ENCODE data around the gene MYOZ3.

DNA sequence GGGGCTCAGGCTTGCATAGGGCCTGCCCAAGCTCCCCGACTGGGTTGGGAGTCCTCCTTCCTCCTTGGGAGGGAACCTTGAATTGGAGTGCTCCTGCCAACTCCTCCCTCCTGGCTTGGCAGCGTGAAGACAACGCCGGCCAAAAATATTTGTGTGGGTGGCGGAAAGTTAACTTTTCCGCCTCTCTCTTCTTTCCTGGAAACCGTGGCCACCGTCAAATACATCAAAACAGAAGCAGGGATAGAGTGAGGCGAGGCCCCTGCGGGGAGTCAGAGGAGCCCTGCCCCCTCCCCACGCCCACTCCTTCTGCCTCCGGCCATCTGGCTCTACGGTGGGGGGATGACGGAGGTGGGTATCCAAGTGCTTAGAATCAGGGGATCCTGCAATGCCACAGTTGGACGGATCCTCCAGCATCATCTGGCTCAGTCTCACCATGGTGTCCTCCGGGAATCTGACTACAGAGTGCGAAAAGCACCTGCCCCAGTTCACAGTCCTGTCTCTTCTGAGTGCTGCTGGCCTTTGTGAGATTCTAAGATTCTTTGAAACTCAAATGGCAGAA, 45.8 kb upstream of the MYOZ3 start:
- TF ChIP-seq EZH2 (IDR thresholded peaks at IDR 0.05; ENCODE audit: borderline replicate concordance, low read depth, low read length, severe bottlenecking): no peak
- TF ChIP-seq, protein P1, sequence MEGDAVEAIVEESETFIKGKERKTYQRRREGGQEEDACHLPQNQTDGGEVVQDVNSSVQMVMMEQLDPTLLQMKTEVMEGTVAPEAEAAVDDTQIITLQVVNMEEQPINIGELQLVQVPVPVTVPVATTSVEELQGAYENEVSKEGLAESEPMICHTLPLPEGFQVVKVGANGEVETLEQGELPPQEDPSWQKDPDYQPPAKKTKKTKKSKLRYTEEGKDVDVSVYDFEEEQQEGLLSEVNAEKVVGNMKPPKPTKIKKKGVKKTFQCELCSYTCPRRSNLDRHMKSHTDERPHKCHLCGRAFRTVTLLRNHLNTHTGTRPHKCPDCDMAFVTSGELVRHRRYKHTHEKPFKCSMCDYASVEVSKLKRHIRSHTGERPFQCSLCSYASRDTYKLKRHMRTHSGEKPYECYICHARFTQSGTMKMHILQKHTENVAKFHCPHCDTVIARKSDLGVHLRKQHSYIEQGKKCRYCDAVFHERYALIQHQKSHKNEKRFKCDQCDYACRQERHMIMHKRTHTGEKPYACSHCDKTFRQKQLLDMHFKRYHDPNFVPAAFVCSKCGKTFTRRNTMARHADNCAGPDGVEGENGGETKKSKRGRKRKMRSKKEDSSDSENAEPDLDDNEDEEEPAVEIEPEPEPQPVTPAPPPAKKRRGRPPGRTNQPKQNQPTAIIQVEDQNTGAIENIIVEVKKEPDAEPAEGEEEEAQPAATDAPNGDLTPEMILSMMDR (IDR thresholded peaks at IDR 0.05; ENCODE audit: borderline replicate concordance, extremely low read depth, low read length, poor library complexity, severe bottlenecking): no peak

Measured in DND-41 (cell line).